Endothelial cell of umbilical vein (primary cell): ENCODE data around the gene TTBK1.

Source experiments
- EZH2 ChIP-seq: IDR thresholded peaks from 2 replicates; pipeline ENCODE4 v1.6.1; 2012; ENCODE audit warnings: borderline replicate concordance, low read depth, mild to moderate bottlenecking, moderate library complexity, low read length, inconsistent platforms; ENCODE audit not compliant: severe bottlenecking
- GATA2 ChIP-seq: IDR thresholded peaks from 2 replicates; pipeline ENCODE4 v1.7.0; 2011; ENCODE audit warnings: low read depth, mild to moderate bottlenecking, moderate library complexity, mixed read lengths, low read length; ENCODE audit not compliant: insufficient read length, insufficient read depth
- JUN ChIP-seq: IDR thresholded peaks from 2 replicates; pipeline ENCODE4 v1.6.1; 2011; ENCODE audit warnings: borderline replicate concordance, low read depth; ENCODE audit not compliant: insufficient read length, insufficient read depth
- MYC ChIP-seq: IDR thresholded peaks from one replicate; pipeline ENCODE4 v1.6.1; 2011; ENCODE audit warnings: mild to moderate bottlenecking, low read depth, low read length
- POLR2A ChIP-seq: IDR thresholded peaks from 2 replicates; pipeline ENCODE4 v1.6.1; 2012; ENCODE audit warnings: low read depth, mild to moderate bottlenecking, control low read depth, low read length
- POLR2AphosphoS5 ChIP-seq: IDR thresholded peaks from 2 replicates; pipeline ENCODE4 v1.6.1; 2012; ENCODE audit warnings: low read depth, mild to moderate bottlenecking, control low read depth, low read length, moderate library complexity; ENCODE audit not compliant: insufficient read depth
- TF ChIP-seq, protein P1 (sequence below), 2 donors: IDR thresholded peaks; 1 replicate in 1 of 2; 2 replicates in 1 of 2; pipeline ENCODE4 v1.5.1; 2011; ENCODE audit warnings: low read length in 2 of 2, mild to moderate bottlenecking in 2 of 2, moderate library complexity in 2 of 2, control low read depth in 1 of 2, inconsistent platforms in 1 of 2, low read depth in 1 of 2; ENCODE audit not compliant: insufficient read depth in 1 of 2; ENCODE audit errors: extremely low read depth in 1 of 2

DNA sequence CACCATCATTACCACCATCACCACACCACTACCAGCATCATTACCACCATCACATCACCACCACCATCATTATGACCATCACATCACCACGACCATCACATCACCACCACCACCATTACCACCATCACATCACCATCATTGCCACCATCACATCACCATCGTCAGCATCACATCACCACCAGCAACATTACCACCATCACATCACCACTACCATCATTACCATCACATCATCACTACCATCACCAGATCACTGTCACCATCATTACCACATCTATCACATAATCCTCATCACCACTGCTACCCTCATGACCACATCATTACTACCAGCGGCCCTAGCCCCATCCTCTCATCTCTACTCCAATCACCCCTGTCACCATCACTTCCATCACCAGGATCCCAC lies 51.3 kb downstream of the TTBK1 start:
- TF ChIP-seq, protein P1, sequence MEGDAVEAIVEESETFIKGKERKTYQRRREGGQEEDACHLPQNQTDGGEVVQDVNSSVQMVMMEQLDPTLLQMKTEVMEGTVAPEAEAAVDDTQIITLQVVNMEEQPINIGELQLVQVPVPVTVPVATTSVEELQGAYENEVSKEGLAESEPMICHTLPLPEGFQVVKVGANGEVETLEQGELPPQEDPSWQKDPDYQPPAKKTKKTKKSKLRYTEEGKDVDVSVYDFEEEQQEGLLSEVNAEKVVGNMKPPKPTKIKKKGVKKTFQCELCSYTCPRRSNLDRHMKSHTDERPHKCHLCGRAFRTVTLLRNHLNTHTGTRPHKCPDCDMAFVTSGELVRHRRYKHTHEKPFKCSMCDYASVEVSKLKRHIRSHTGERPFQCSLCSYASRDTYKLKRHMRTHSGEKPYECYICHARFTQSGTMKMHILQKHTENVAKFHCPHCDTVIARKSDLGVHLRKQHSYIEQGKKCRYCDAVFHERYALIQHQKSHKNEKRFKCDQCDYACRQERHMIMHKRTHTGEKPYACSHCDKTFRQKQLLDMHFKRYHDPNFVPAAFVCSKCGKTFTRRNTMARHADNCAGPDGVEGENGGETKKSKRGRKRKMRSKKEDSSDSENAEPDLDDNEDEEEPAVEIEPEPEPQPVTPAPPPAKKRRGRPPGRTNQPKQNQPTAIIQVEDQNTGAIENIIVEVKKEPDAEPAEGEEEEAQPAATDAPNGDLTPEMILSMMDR (IDR thresholded peaks at IDR 0.05; ENCODE audit: extremely low read depth in 1 of 2, insufficient read depth in 1 of 2, low read depth in 1 of 2, low read length in 2 of 2): no peak
- TF ChIP-seq JUN (no peak), POLR2AphosphoS5 (no peak), EZH2 (no peak), POLR2A (no peak), GATA2 (no peak), MYC (no peak)
